Vagina (tissue), 2 donors: ENCODE measurements around the gene SPTBN4.

Experiments used
- POLR2A ChIP-seq, 2 donors: fragments of 450-650 bp; IDR thresholded peaks; one replicate each; pipeline ENCODE4 v1.6.1; 2017; ENCODE audit warnings: antibody characterized with exemption in 2 of 2, mild to moderate bottlenecking in 2 of 2, moderate library complexity in 2 of 2
- TF ChIP-seq, protein P1 (sequence below), 3 experiments: fragments of 450-650 bp in 2 of 3; fragments of 200-600 bp in 1 of 3; sonication (generic) in 1 of 3; IDR thresholded peaks; one replicate each; pipeline ENCODE4 v1.5.1; 2017 to 2019; ENCODE audit warnings: antibody characterized with exemption in 3 of 3, mild to moderate bottlenecking in 2 of 3, moderate library complexity in 2 of 3

DNA sequence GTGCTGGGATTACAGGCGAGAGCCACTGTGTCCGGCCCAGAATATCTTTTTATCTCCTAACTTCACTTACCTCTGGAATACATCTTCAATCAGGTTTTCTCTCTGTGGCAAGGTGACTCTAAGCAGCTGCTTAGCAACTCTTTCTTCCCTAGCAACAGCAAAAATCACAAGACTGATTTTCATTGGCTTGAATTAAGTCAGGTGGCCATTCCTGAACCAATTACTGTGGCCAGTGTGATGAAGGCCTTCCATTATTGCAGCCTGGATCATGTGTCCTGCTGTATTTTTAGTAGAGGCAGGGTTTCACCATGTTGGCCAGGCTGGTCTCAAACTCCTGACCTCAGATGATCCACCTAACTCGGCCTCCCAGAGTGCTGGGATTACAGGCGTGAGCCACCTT, 125.4 kb downstream of the SPTBN4 start:
- TF ChIP-seq, protein P1, sequence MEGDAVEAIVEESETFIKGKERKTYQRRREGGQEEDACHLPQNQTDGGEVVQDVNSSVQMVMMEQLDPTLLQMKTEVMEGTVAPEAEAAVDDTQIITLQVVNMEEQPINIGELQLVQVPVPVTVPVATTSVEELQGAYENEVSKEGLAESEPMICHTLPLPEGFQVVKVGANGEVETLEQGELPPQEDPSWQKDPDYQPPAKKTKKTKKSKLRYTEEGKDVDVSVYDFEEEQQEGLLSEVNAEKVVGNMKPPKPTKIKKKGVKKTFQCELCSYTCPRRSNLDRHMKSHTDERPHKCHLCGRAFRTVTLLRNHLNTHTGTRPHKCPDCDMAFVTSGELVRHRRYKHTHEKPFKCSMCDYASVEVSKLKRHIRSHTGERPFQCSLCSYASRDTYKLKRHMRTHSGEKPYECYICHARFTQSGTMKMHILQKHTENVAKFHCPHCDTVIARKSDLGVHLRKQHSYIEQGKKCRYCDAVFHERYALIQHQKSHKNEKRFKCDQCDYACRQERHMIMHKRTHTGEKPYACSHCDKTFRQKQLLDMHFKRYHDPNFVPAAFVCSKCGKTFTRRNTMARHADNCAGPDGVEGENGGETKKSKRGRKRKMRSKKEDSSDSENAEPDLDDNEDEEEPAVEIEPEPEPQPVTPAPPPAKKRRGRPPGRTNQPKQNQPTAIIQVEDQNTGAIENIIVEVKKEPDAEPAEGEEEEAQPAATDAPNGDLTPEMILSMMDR (IDR thresholded peaks at IDR 0.05), result no peak
- no peak for TF ChIP-seq POLR2A (IDR thresholded peaks at IDR 0.05)
